Thyroid gland (tissue), 4 donors: Measurements from ENCODE around the gene XPNPEP2. TPM values are rescaled to one million over a fixed set of nuclear protein-coding genes. Genes with fewer than 3 reads are reported as not detected.

Source experiments
- DNase-seq, 2 donors: peaks; one replicate each; pipeline ENCODE4 v3.0.0-alpha.2; 2019
- H3K27ac ChIP-seq, 3 donors: fragments of 200-600 bp; sonication (generic); 1 replicate in 2 of 3; 2 replicates in 1 of 3; pipeline ENCODE4 v1.5.1; 2016 to 2019; ENCODE audit warnings: mild to moderate bottlenecking in 1 of 3, moderate library complexity in 1 of 3
- H3K27me3 ChIP-seq: fragments of 200-600 bp; sonication (generic); one replicate; pipeline ENCODE4 v1.5.1; 2019
- H3K36me3 ChIP-seq, 2 donors: fragments of 200-600 bp; sonication (generic); one replicate each; pipeline ENCODE4 v1.5.1; 2016 to 2019
- H3K4me1 ChIP-seq, 2 donors: fragments of 200-600 bp; sonication (generic); one replicate each; pipeline ENCODE4 v1.5.1; 2017 to 2019
- H3K4me3 ChIP-seq, 3 donors: fragments of 200-600 bp; sonication (generic); replicated peaks in 1 of 3; 1 replicate in 2 of 3; 2 replicates in 1 of 3; pipeline ENCODE4 v1.5.1; 2016; ENCODE audit warnings: mild to moderate bottlenecking in 1 of 3
- H3K9me3 ChIP-seq: fragments of 200-600 bp; sonication (generic); one replicate; pipeline ENCODE4 v1.5.1; 2017
- POLR2A ChIP-seq, 2 donors: fragments of 450-650 bp; IDR thresholded peaks; one replicate each; pipeline ENCODE4 v1.6.1; 2017; ENCODE audit warnings: antibody characterized with exemption in 2 of 2, mild to moderate bottlenecking in 2 of 2, moderate library complexity in 1 of 2
- WGBS, 2 donors: methylation state at CpG; one replicate each; pipeline ENCODE4 v1.1.5; 2017; 5-methylcytosine and 5-hydroxymethylcytosine counted together
- intact Hi-C: fragments of 100-400 bp; cut with DNase I; formaldehyde crosslinking; loops from one replicate; pipeline ENCODE4 v1.15.1; 2023
- total RNA-seq, 4 donors: library from RNA; depleted of rRNA; stranded (reverse); fragments of >200 nt; gene quantifications; one replicate each; pipeline ENCODE4 v1.2.3, GENCODE V29; 2016
- TF ChIP-seq, protein P1 (sequence below), 6 experiments: fragments of 200-600 bp in 3 of 6; fragments of 450-650 bp in 3 of 6; sonication (generic) in 3 of 6; IDR thresholded peaks; one replicate each; pipeline ENCODE4 v1.5.1; 2016 to 2019; ENCODE audit warnings: antibody characterized with exemption in 6 of 6, mild to moderate bottlenecking in 2 of 6, inconsistent platforms in 1 of 6, moderate library complexity in 1 of 6

The XPNPEP2 gene
- total RNA-seq, 4 donors from 2014 or later, result 0.88 to 2.5 (median 1.8) TPM

DNA sequence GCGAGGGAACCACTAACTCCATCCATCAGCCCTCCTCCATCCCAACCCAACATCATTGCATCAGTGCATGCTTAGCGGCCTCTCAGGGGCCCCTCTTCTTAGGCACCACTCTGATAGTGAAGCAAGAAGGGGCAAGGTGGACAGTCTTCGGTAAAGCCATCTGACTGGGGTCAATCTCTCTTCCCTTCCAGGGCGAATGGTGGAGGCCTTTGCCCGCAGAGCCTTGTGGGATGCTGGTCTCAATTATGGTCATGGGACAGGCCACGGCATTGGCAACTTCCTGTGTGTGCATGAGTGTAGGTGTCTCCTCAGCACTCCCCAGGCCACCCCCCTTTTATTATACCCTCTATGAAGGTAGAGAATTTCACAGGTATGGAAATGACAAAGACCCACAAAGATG lies 22.2 kb downstream of the XPNPEP2 start:
- 85 to 90% methylated on average over 2 to 3 of the region's 6 CpGs for WGBS, 2 donors
- Histone ChIP-seq H3K4me3 (no peak overlapping the region), H3K4me1 (peaks cover 3 to 12% of the 10 kb centered on the region in 2 donors), H3K9me3 (no peaks in the 10 kb centered on the region), H3K27me3 (no peaks in the 10 kb centered on the region), H3K27ac (no peak overlapping the region), H3K36me3 (no peaks in the 10 kb centered on the region)
- no peak for DNase-seq
- TF ChIP-seq POLR2A (IDR thresholded peaks at IDR 0.05), result no peak
- TF ChIP-seq, protein P1, sequence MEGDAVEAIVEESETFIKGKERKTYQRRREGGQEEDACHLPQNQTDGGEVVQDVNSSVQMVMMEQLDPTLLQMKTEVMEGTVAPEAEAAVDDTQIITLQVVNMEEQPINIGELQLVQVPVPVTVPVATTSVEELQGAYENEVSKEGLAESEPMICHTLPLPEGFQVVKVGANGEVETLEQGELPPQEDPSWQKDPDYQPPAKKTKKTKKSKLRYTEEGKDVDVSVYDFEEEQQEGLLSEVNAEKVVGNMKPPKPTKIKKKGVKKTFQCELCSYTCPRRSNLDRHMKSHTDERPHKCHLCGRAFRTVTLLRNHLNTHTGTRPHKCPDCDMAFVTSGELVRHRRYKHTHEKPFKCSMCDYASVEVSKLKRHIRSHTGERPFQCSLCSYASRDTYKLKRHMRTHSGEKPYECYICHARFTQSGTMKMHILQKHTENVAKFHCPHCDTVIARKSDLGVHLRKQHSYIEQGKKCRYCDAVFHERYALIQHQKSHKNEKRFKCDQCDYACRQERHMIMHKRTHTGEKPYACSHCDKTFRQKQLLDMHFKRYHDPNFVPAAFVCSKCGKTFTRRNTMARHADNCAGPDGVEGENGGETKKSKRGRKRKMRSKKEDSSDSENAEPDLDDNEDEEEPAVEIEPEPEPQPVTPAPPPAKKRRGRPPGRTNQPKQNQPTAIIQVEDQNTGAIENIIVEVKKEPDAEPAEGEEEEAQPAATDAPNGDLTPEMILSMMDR (IDR thresholded peaks at IDR 0.05), result no peak
- intact Hi-C loops, result no loop called here

DNA sequence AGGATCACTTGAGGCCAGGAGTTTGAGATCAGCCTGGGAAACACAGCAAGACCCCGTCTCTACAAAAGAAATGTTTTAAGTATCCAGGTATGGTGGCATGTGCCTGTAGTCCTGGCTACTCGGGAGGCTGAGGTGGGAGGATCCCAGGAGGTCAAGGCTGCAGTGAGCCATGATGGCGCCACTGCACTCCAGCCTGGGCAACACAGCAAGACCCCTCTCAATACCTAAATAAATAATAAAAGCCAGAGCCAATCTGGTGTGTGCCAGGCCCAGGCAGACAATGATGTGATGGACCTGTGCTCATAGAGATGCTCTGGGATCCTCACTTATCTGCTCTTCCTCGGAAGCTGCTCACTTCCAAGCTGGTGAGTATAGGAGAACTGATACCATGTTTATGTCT lies 22.8 kb downstream of the XPNPEP2 start:
- DNase-seq, result no peak
- no peak overlapping the region for H3K4me3 ChIP-seq
- intact Hi-C loops, result no loop called here
- H3K27me3 ChIP-seq, result no peaks in the 10 kb centered on the region
- no peaks in the 10 kb centered on the region for H3K9me3 ChIP-seq
- 100% methylated on average over 2 of the region's 4 CpGs; no CpG with 5 or more reads in 1 of the 2 donors for WGBS, 2 donors
- TF ChIP-seq, protein P1 (IDR thresholded peaks at IDR 0.05), result no peak
- no peak for TF ChIP-seq POLR2A (IDR thresholded peaks at IDR 0.05)
- H3K4me1 ChIP-seq, result peaks cover 3 to 12% of the 10 kb centered on the region in 2 donors
- H3K27ac ChIP-seq, result no peak overlapping the region
- no peaks in the 10 kb centered on the region for H3K36me3 ChIP-seq

DNA sequence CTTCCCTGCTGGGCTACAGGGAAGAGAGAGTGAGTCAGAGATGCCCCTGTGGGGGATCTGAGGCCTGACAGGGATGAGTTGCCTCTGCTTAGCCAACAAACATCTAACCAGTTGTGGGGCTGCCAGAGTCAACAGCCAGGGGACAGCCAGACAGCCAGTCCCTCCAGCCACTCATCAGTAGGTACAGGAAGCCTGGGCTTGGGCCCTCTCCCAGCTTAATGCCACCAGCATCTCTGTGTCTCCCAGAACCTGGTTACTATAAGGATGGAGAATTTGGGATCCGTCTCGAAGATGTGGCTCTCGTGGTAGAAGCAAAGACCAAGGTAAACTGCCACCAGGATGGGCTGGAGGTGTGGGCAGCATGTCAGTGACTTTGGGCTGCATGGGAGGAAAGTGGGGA lies 23.7 kb downstream of the XPNPEP2 start:
- Histone ChIP-seq H3K4me3 (no peak overlapping the region), H3K4me1 (peaks cover 3 to 12% of the 10 kb centered on the region in 2 donors), H3K27ac (no peak overlapping the region), H3K36me3 (no peaks in the 10 kb centered on the region), H3K27me3 (no peaks in the 10 kb centered on the region), H3K9me3 (no peaks in the 10 kb centered on the region)
- WGBS, 2 donors, result 90 to 93% methylated on average over 3 of the region's 3 CpGs
- no peak for TF ChIP-seq POLR2A (IDR thresholded peaks at IDR 0.05)
- TF ChIP-seq, protein P1 (IDR thresholded peaks at IDR 0.05), result no peak
- no peak for DNase-seq
- intact Hi-C loops, result no loop called here

DNA sequence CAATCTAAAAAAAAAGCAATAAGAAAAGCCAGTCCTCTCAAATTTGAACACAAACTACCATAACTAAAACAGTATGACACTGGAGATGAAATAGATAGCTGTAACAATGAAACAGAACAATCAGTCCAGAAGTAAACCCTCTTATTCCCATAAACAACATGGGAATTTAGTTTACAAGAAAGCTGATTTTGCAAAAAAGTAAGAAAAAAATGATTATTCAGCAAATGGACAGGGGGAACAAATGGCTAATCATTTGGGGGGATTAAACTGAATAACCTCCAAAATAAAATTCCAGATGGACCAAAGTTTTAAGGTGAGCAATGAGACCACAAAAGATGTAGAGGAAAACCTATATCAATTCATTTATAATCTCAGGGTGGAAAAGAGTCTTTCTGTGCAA lies 24.9 kb downstream of the XPNPEP2 start:
- H3K4me3 ChIP-seq, result no peak overlapping the region
- no peaks in the 10 kb centered on the region for H3K36me3 ChIP-seq
- no peak for TF ChIP-seq POLR2A (IDR thresholded peaks at IDR 0.05)
- TF ChIP-seq, protein P1 (IDR thresholded peaks at IDR 0.05), result no peak
- no peak for DNase-seq
- H3K4me1 ChIP-seq, result peaks cover 3 to 12% of the 10 kb centered on the region in 2 donors
- intact Hi-C loops, result no loop called here
- no peaks in the 10 kb centered on the region for H3K27me3 ChIP-seq
- no peaks in the 10 kb centered on the region for H3K9me3 ChIP-seq
- no peak overlapping the region for H3K27ac ChIP-seq

DNA sequence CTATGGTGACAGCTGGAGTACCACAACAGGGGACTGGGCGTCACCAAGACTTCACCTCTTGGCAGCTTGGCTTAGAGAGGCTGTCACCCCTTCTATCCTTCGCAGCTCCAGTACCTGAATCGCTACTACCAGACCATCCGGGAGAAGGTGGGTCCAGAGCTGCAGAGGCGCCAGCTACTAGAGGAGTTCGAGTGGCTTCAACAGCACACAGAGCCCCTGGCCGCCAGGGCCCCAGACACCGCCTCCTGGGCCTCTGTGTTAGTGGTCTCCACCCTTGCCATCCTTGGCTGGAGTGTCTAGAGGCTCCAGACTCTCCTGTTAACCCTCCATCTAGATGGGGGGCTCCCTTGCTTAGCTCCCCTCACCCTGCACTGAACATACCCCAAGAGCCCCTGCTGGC lies 29.4 kb downstream of the XPNPEP2 start:
- H3K27ac ChIP-seq, result no peak overlapping the region
- WGBS, 2 donors, result 86 to 95% methylated on average over 4 to 7 of the region's 8 CpGs
- H3K4me3 ChIP-seq, result no peak overlapping the region
- no peaks in the 10 kb centered on the region for H3K27me3 ChIP-seq
- no peak for TF ChIP-seq POLR2A (IDR thresholded peaks at IDR 0.05)
- TF ChIP-seq, protein P1 (IDR thresholded peaks at IDR 0.05), result no peak
- no peak for DNase-seq
- no peaks in the 10 kb centered on the region for H3K4me1 ChIP-seq
- no peaks in the 10 kb centered on the region for H3K9me3 ChIP-seq
- no peaks in the 10 kb centered on the region for H3K36me3 ChIP-seq
- intact Hi-C loops, result no loop called here
